HepG2 (cell line): ENCODE measurements around the gene TGFA. TPM values are rescaled to one million over a fixed set of nuclear protein-coding genes. Genes with fewer than 3 reads are reported as not detected.

ENCODE experiments used
- CCAR2 ChIP-seq: fragments of 200-400 bp; formaldehyde crosslinking; optimal IDR thresholded peaks from 2 replicates; pipeline ENCODE3; 2018; ENCODE audit warnings: low read depth, mild to moderate bottlenecking, low read length, moderate library complexity
- CENPBD1 ChIP-seq: sonication (generic); formaldehyde crosslinking; IDR thresholded peaks from 2 replicates; pipeline ENCODE4 v1.8.0; 2022; ENCODE audit warnings: missing genetic modification reagents, low read depth, mild to moderate bottlenecking, borderline replicate concordance
- JARID2 ChIP-seq: sonication (generic); formaldehyde crosslinking; IDR thresholded peaks from 2 replicates; pipeline ENCODE4 v1.8.1; 2023; ENCODE audit warnings: missing genetic modification reagents, inconsistent platforms; ENCODE audit not compliant: insufficient replicate concordance
- KAT7 ChIP-seq: IDR thresholded peaks from 2 replicates; pipeline ENCODE4 v1.6.1; 2018; ENCODE audit warnings: borderline replicate concordance, missing compliant biosample characterization
- KDM2A ChIP-seq: sonication (generic); formaldehyde crosslinking; IDR thresholded peaks from 2 replicates; pipeline ENCODE4 v1.4.0; 2020; ENCODE audit warnings: low read depth, missing genetic modification reagents, borderline replicate concordance
- SKIL ChIP-seq: sonication (generic); formaldehyde crosslinking; IDR thresholded peaks from 2 replicates; pipeline ENCODE4 v1.8.0; 2022; ENCODE audit warnings: missing genetic modification reagents, mild to moderate bottlenecking, moderate library complexity, borderline replicate concordance
- SMC3 ChIP-seq: IDR thresholded peaks from 2 replicates; pipeline ENCODE4 v1.6.1; 2011; ENCODE audit warnings: low read length, improper control_type of control experiment
- THAP8 ChIP-seq: sonication (generic); formaldehyde crosslinking; IDR thresholded peaks from 2 replicates; pipeline ENCODE4 v1.5.1; 2020; ENCODE audit warnings: missing genetic modification reagents, mild to moderate bottlenecking, borderline replicate concordance
- ZBTB20 ChIP-seq: sonication (generic); formaldehyde crosslinking; IDR thresholded peaks from 2 replicates; pipeline ENCODE4 v1.8.1; 2023; ENCODE audit warnings: missing genetic modification reagents, low read depth, mild to moderate bottlenecking, borderline replicate concordance
- ZBTB8A ChIP-seq: sonication (generic); formaldehyde crosslinking; IDR thresholded peaks from 2 replicates; pipeline ENCODE4 v1.4.0; 2020; ENCODE audit warnings: mild to moderate bottlenecking, low read depth, missing genetic modification reagents, borderline replicate concordance
- ZKSCAN1 ChIP-seq: fragments of 150-350 bp; IDR thresholded peaks from 2 replicates; pipeline ENCODE4 v1.6.1; 2014; ENCODE audit warnings: low read length
- ZNF24 ChIP-seq: fragments of 450-650 bp; IDR thresholded peaks from 2 replicates; pipeline ENCODE4 v1.6.1; 2017; ENCODE audit warnings: antibody characterized with exemption, mild to moderate bottlenecking
- ZNF451 ChIP-seq: sonication (generic); formaldehyde crosslinking; IDR thresholded peaks from 2 replicates; pipeline ENCODE4 v1.5.0; 2020; ENCODE audit warnings: mild to moderate bottlenecking, missing genetic modification reagents
- ZNF460 ChIP-seq: sonication (generic); formaldehyde crosslinking; IDR thresholded peaks from 2 replicates; pipeline ENCODE4 v1.5.1; 2020; ENCODE audit warnings: missing genetic modification reagents, mild to moderate bottlenecking, borderline replicate concordance
- ZNF512 ChIP-seq: sonication (generic); formaldehyde crosslinking; IDR thresholded peaks from 2 replicates; pipeline ENCODE4 v1.4.0; 2020; ENCODE audit warnings: mild to moderate bottlenecking, missing genetic modification reagents
- ZNF569 ChIP-seq: sonication (generic); formaldehyde crosslinking; IDR thresholded peaks from 2 replicates; pipeline ENCODE4 v1.5.0; 2020; ENCODE audit warnings: mild to moderate bottlenecking, missing genetic modification reagents, moderate library complexity, borderline replicate concordance
- ZNF577 ChIP-seq: sonication (generic); formaldehyde crosslinking; IDR thresholded peaks from 2 replicates; pipeline ENCODE4 v1.4.0; 2020; ENCODE audit warnings: mild to moderate bottlenecking, low read depth, missing genetic modification reagents, borderline replicate concordance
- ZNF644 ChIP-seq: IDR thresholded peaks from 2 replicates; pipeline ENCODE4 v1.6.1; 2016; ENCODE audit warnings: low read depth
- polyA plus RNA-seq, 8 experiments: library from polyadenylated mRNA; depleted of rRNA in 3 of 8; stranded (reverse) in 7 of 8; unstranded in 1 of 8; fragments of >200 nt; fragmentation: Illumina TruSeq in 4 of 8; extraction: Trizol in 4 of 8; gene quantifications; 2 replicates each; pipeline versions ENCODE4 v1.2.1 to v1.2.3, GENCODE V29; 2011 to 2016; ENCODE audit warnings: low read depth in 4 of 8, missing spikeins in 1 of 8, mixed read lengths in 1 of 8; ENCODE audit not compliant: insufficient read depth in 1 of 8
- total RNA-seq, 5 experiments: library from RNA; depleted of rRNA; stranded (reverse); fragments of >200 nt; fragmentation: Illumina TruSeq; extraction: Trizol; gene quantifications; 2 replicates each; pipeline ENCODE4 v1.2.3, GENCODE V29; 2016; ENCODE audit warnings: low read depth in 1 of 5
- TF ChIP-seq, protein P1 (sequence below): IDR thresholded peaks from 2 replicates; pipeline ENCODE4 v1.6.1; 2016; ENCODE audit warnings: missing biosample characterization, missing genetic modification reagents, low read depth
- TF ChIP-seq, protein P2 (sequence below): sonication (generic); formaldehyde crosslinking; IDR thresholded peaks from 2 replicates; pipeline ENCODE4 v1.4.0; 2020; ENCODE audit warnings: low read depth, mild to moderate bottlenecking, missing genetic modification reagents
- TF ChIP-seq, protein P3 (sequence below): sonication (generic); formaldehyde crosslinking; IDR thresholded peaks from 2 replicates; pipeline ENCODE4 v1.5.0; 2020; ENCODE audit warnings: missing genetic modification reagents, mild to moderate bottlenecking, borderline replicate concordance

Gene TGFA
- total and polyA plus RNA-seq, 2 of the 13 experiments (the other 11 are each of a cell fraction or from before 2014, with no cell fraction given), result 7.8 to 15.3 TPM

DNA sequence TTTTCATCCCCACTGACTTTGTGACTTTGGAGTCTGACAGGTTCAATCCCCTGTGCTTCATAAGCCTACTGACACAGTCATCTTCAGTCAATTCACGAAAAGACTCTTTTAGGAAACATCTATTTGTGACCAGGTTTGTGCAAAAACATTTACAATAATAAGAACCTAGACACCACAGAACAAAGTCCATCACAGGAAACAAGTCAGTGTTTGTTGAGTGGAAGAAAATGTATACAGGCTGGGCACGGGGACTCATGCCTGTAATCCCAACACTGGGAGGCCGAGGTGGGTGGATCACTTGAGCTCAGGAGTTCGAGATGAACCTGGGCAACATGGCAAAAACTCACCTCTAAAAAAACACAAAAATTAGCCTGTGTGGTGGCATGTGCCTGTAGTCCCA lies 49.7 kb downstream of the TGFA start (continued):
- TF ChIP-seq SKIL (CRISPR knock-in tag), result no peak
- TF ChIP-seq ZNF451, result no peak
- TF ChIP-seq ZBTB20 (CRISPR knock-in tag), result peak; percentile 50; the same call in 1 of the 2 replicates
- TF ChIP-seq ZNF569 (CRISPR knock-in tag), result no peak
- no peak for TF ChIP-seq THAP8 (CRISPR knock-in tag)
- TF ChIP-seq CCAR2, result no peak
- TF ChIP-seq, protein P1, sequence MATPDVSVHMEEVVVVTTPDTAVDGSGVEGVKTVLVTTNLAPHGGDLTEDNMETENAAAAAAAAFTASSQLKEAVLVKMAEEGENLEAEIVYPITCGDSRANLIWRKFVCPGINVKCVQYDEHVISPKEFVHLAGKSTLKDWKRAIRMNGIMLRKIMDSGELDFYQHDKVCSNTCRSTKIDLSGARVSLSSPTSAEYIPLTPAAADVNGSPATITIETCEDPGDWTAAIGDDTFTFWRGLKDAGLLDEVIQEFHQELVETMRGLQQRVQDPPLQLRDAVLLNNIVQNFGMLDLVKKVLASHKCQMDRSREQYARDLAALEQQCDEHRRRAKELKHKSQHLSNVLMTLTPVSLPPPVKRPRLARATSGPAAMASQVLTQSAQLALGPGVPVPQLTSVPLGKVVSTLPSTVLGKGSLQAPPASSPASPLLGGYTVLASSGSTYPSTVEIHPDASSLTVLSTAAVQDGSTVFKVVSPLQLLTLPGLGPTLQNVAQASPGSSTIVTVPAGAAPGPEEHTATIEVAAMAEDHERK (CRISPR knock-in tag), result no peak
- 0 out of 2 replicates have a peak, but pooled peaks have one; percentile 29 for TF ChIP-seq ZNF460
- no peak for TF ChIP-seq ZNF577 (CRISPR knock-in tag)
- no peak for TF ChIP-seq ZKSCAN1
- 0 out of 2 replicates have a peak, but pooled peaks have one; percentile 26 for TF ChIP-seq KAT7 (CRISPR knock-in tag)
- peak; percentile 50; the same call in 1 of the 2 replicates for TF ChIP-seq ZNF644
- TF ChIP-seq JARID2, result no peak
- TF ChIP-seq SMC3, result no peak
- TF ChIP-seq CENPBD1, result no peak
- TF ChIP-seq ZNF24, result no peak
- no peak for TF ChIP-seq KDM2A (CRISPR knock-in tag)
- TF ChIP-seq, protein P2, sequence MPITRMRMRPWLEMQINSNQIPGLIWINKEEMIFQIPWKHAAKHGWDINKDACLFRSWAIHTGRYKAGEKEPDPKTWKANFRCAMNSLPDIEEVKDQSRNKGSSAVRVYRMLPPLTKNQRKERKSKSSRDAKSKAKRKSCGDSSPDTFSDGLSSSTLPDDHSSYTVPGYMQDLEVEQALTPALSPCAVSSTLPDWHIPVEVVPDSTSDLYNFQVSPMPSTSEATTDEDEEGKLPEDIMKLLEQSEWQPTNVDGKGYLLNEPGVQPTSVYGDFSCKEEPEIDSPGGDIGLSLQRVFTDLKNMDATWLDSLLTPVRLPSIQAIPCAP (CRISPR knock-in tag), result no peak
- TF ChIP-seq, protein P3, sequence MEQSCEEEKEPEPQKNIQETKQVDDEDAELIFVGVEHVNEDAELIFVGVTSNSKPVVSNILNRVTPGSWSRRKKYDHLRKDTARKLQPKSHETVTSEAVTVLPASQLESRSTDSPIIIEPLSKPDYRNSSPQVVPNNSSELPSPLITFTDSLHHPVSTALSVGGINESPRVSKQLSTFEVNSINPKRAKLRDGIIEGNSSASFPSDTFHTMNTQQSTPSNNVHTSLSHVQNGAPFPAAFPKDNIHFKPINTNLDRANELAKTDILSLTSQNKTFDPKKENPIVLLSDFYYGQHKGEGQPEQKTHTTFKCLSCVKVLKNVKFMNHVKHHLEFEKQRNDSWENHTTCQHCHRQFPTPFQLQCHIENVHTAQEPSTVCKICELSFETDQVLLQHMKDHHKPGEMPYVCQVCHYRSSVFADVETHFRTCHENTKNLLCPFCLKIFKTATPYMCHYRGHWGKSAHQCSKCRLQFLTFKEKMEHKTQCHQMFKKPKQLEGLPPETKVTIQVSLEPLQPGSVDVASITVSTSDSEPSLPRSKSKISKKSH (CRISPR knock-in tag), result no peak
- no peak for TF ChIP-seq ZBTB8A (CRISPR knock-in tag)
- TF ChIP-seq ZNF512 (CRISPR knock-in tag), result no peak
